ENCODE measurements around the gene XRCC4. TPM values are rescaled to one million over a fixed set of nuclear protein-coding genes. Genes with fewer than 3 reads are reported as not detected.

Gene XRCC4
- total and polyA plus RNA-seq, 9 donors: 1.5 to 4.7 (median 3.2) TPM

GRCh38 chr5:83049370-83049885 lies 27.9 kb upstream of the XRCC4 start:
- no peaks in the 10 kb centered on the region for H3K4me1 ChIP-seq (ENCODE audit: insufficient read depth)
- no peak for DNase-seq
- WGBS, 3 donors: 60 to 66% (median 62%) methylated on average over 3 of the region's 3 CpGs
- no peak overlapping the region for H3K4me3 ChIP-seq
- intact Hi-C loops (cut with DNase I): no loop called here
- no peaks in the 10 kb centered on the region for H3K27me3 ChIP-seq
- H3K27ac ChIP-seq: no peak overlapping the region
- no peak for TF ChIP-seq POLR2A (IDR thresholded peaks at IDR 0.05)
- no peak for TF ChIP-seq EP300 (IDR thresholded peaks at IDR 0.05)
- no peak for TF ChIP-seq CTCF (IDR thresholded peaks at IDR 0.05)
- H3K36me3 ChIP-seq: no peaks in the 10 kb centered on the region
- H3K9me3 ChIP-seq: no peaks in the 10 kb centered on the region

GRCh38 chr5:83050723-83051340 lies 26.5 kb upstream of the XRCC4 start:
- Histone ChIP-seq H3K27ac (no peak overlapping the region), H3K36me3 (no peaks in the 10 kb centered on the region), H3K9me3 (no peaks in the 10 kb centered on the region), H3K27me3 (no peaks in the 10 kb centered on the region), H3K4me1 (ENCODE audit: insufficient read depth) (no peaks in the 10 kb centered on the region), H3K4me3 (no peak overlapping the region)
- 91 to 94% (median 92%) methylated on average over 4 of the region's 4 CpGs for WGBS, 3 donors
- no peak for TF ChIP-seq POLR2A (IDR thresholded peaks at IDR 0.05)
- TF ChIP-seq CTCF (IDR thresholded peaks at IDR 0.05): no peak
- no peak for TF ChIP-seq EP300 (IDR thresholded peaks at IDR 0.05)
- DNase-seq: no peak
- intact Hi-C loops (cut with DNase I): no loop called here

DNA sequence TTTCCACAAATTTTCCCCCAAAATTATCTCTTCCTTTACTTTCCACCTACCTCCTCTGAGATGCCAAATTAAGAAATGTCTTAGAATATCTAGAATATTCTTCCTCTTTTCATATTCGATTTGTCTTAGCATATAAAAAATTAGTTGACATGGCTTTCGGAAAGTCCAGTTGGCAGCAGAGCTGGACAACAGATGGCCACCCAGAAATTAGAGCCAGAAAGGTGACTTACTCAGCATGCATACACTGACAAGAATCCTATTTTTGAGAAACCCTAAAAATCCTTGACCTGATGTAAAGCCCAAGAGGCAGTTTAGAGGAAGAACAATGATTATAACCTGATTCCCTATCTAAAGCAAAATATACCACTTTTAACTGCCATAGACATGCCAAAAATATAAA lies 22.2 kb upstream of the XRCC4 start:
- Histone ChIP-seq H3K9me3 (no peaks in the 10 kb centered on the region), H3K27me3 (no peaks in the 10 kb centered on the region), H3K36me3 (no peaks in the 10 kb centered on the region), H3K27ac (no peak overlapping the region), H3K4me3 (no peak overlapping the region), H3K4me1 (ENCODE audit: insufficient read depth) (no peaks in the 10 kb centered on the region)
- TF ChIP-seq CTCF (IDR thresholded peaks at IDR 0.05): no peak
- no peak for TF ChIP-seq POLR2A (IDR thresholded peaks at IDR 0.05)
- no peak for TF ChIP-seq EP300 (IDR thresholded peaks at IDR 0.05)
- no peak for DNase-seq
- intact Hi-C loops (cut with DNase I): no loop called here
- 74 to 81% (median 77%) methylated on average over 2 of the region's 2 CpGs for WGBS, 3 donors

DNA sequence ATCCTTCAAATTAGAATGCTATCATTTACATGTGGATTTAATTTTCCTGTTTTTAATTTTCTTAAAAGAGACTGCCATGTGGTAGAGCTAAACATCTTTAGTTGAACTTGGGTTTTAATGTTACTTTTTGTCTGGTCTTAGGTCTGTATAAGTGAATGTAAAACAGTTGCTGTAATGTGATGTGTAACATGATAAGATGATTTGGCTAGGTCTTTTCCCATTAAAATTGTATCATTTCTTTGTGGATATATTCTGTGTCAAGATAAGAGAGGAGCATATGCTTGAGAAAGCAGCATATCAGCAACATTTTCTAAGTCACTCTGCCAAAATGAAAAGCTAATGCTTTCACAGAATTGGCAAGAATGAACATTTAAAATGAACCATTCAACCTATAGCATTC lies 18.6 kb upstream of the XRCC4 start:
- intact Hi-C loops (cut with DNase I): no loop called here
- Histone ChIP-seq H3K4me1 (ENCODE audit: insufficient read depth) (no peaks in the 10 kb centered on the region), H3K27me3 (no peaks in the 10 kb centered on the region), H3K9me3 (no peaks in the 10 kb centered on the region), H3K27ac (no peak overlapping the region), H3K4me3 (no peak overlapping the region), H3K36me3 (no peaks in the 10 kb centered on the region)
- no peak for DNase-seq
- no peak for TF ChIP-seq CTCF (IDR thresholded peaks at IDR 0.05)
- TF ChIP-seq EP300 (IDR thresholded peaks at IDR 0.05): no peak
- no peak for TF ChIP-seq POLR2A (IDR thresholded peaks at IDR 0.05)
